GM19099 (cell line): ENCODE measurements around the gene MYOZ3.

Experiments
- POLR2A ChIP-seq: IDR thresholded peaks from 3 replicates; pipeline ENCODE4 v1.6.1; 2011; ENCODE audit warnings: low read depth; ENCODE audit not compliant: insufficient read length; ENCODE audit errors: extremely low read depth

MYOZ3 gene

GRCh38 chr5:150636391-150637244 lies 24.4 kb upstream of the MYOZ3 start:
- TF ChIP-seq POLR2A, result no peak

GRCh38 chr5:150637245-150638052 lies 23.6 kb upstream of the MYOZ3 start:
- TF ChIP-seq POLR2A, result no peak

GRCh38 chr5:150638053-150638444 lies 23.0 kb upstream of the MYOZ3 start:
- no peak for TF ChIP-seq POLR2A

GRCh38 chr5:150638488-150639376 lies 22.3 kb upstream of the MYOZ3 start:
- TF ChIP-seq POLR2A, result no peak

- TF ChIP-seq POLR2A, result no peak
Observed at GRCh38 chr5:150639377-150639692, 21.7 kb upstream of the MYOZ3 start.

GRCh38 chr5:150639751-150640150 lies 21.3 kb upstream of the MYOZ3 start:
- TF ChIP-seq POLR2A, result no peak

- no peak for TF ChIP-seq POLR2A
Observed at GRCh38 chr5:150640311-150641005, 20.6 kb upstream of the MYOZ3 start, which contains the start of gene SYNPO. SYNPO (plus strand) TSS chr5:150640660; CDS start chr5:150648276, 7,616 bp downstream.

GRCh38 chr5:150641006-150641570 lies 20.0 kb upstream of the MYOZ3 start:
- TF ChIP-seq POLR2A, result no peak

GRCh38 chr5:150641824-150642566 lies 19.1 kb upstream of the MYOZ3 start:
- TF ChIP-seq POLR2A, result no peak

GRCh38 chr5:150642567-150642927 lies 18.5 kb upstream of the MYOZ3 start:
- TF ChIP-seq POLR2A, result no peak

GRCh38 chr5:150642991-150643710 lies 17.9 kb upstream of the MYOZ3 start:
- no peak for TF ChIP-seq POLR2A

GRCh38 chr5:150644058-150644457 lies 17.0 kb upstream of the MYOZ3 start:
- no peak for TF ChIP-seq POLR2A

GRCh38 chr5:150644514-150644913 lies 16.5 kb upstream of the MYOZ3 start:
- no peak for TF ChIP-seq POLR2A
